Mesodermal cell (in vitro differentiated cells): ENCODE measurements around the gene DEGS2.

ENCODE experiments used
- H3K27ac ChIP-seq: 2 replicates; pipeline ENCODE4 v1.7.0; 2013; ENCODE audit warnings: mild to moderate bottlenecking, low read depth, low read length, moderate library complexity; ENCODE audit not compliant: severe bottlenecking
- H3K36me3 ChIP-seq: 2 replicates; pipeline ENCODE4 v1.7.1; 2013; ENCODE audit warnings: mild to moderate bottlenecking, low read length, moderate library complexity; ENCODE audit not compliant: control insufficient read depth, insufficient read depth
- H3K4me1 ChIP-seq: one replicate; pipeline ENCODE4 v1.7.1; 2013; ENCODE audit warnings: mild to moderate bottlenecking, low read length; ENCODE audit not compliant: insufficient read depth, control insufficient read depth, poor library complexity, severe bottlenecking
- H3K4me3 ChIP-seq: 2 replicates; pipeline ENCODE4 v1.7.0; 2013; ENCODE audit warnings: low read length, control low read depth, mild to moderate bottlenecking; ENCODE audit not compliant: insufficient read depth, poor library complexity, severe bottlenecking; ENCODE audit errors: extremely low read depth
- H3K9me3 ChIP-seq: 2 replicates; pipeline ENCODE4 v1.7.1; 2013; ENCODE audit warnings: mild to moderate bottlenecking, low read length, moderate library complexity; ENCODE audit not compliant: control insufficient read depth
- WGBS, 2 experiments: methylation state at CpG; one replicate each; pipeline ENCODE4 v1.1.5; 2013; ENCODE audit warnings: missing lambda C conversion rate in 2 of 2; ENCODE audit not compliant: insufficient coverage in 2 of 2; 5-methylcytosine and 5-hydroxymethylcytosine counted together

DEGS2 gene

GRCh38 chr14:100102156-100102785 is 57.2 kb downstream of the DEGS2 start:
- no peak overlapping the region for H3K27ac ChIP-seq
- H3K9me3 ChIP-seq, result no peaks in the 10 kb centered on the region
- H3K36me3 ChIP-seq, result peaks cover 22% of the 10 kb centered on the region
- no peaks in the 10 kb centered on the region for H3K4me1 ChIP-seq
- no peak overlapping the region for H3K4me3 ChIP-seq
- 91 to 100% methylated on average over 4 to 7 of the region's 8 CpGs for WGBS, 2 experiments

GRCh38 chr14:100100032-100100703 is 59.3 kb downstream of the DEGS2 start:
- WGBS, 2 experiments, result 98 to 99% methylated on average over 10 to 12 of the region's 14 CpGs
- Histone ChIP-seq H3K4me1 (no peaks in the 10 kb centered on the region), H3K27ac (no peak overlapping the region), H3K36me3 (peaks cover 27% of the 10 kb centered on the region), H3K4me3 (no peak overlapping the region), H3K9me3 (no peaks in the 10 kb centered on the region)

GRCh38 chr14:100098171-100098570 is 61.3 kb downstream of the DEGS2 start:
- WGBS, 2 experiments, result 91 to 97% methylated on average over 7 to 8 of the region's 8 CpGs
- Histone ChIP-seq H3K36me3 (peaks cover 27% of the 10 kb centered on the region), H3K4me1 (no peaks in the 10 kb centered on the region), H3K4me3 (no peak overlapping the region), H3K9me3 (no peaks in the 10 kb centered on the region), H3K27ac (no peak overlapping the region)

GRCh38 chr14:100096656-100097055 is 62.8 kb downstream of the DEGS2 start:
- H3K4me3 ChIP-seq, result no peak overlapping the region
- peaks cover 27% of the 10 kb centered on the region for H3K36me3 ChIP-seq
- WGBS, 2 experiments, result no CpG with 5 or more reads among the region's 3 CpGs
- H3K27ac ChIP-seq, result no peak overlapping the region
- no peaks in the 10 kb centered on the region for H3K4me1 ChIP-seq
- no peaks in the 10 kb centered on the region for H3K9me3 ChIP-seq
